Esophagus (tissue), 2 donors: ENCODE results near the gene TMC6. TPM values are rescaled to one million over a fixed set of nuclear protein-coding genes. Genes with fewer than 3 reads are reported as not detected.

ENCODE experiments used
- H3K27ac ChIP-seq, 2 donors: one replicate each; pipeline ENCODE4 v1.5.1; 2013; ENCODE audit warnings: low read depth in 2 of 2, mild to moderate bottlenecking in 2 of 2, inconsistent platforms in 1 of 2, low read length in 1 of 2, moderate library complexity in 1 of 2
- H3K27me3 ChIP-seq, 2 donors: one replicate each; pipeline ENCODE4 v1.6.1; 2013; ENCODE audit warnings: low read length in 2 of 2, control low read depth in 1 of 2, mild to moderate bottlenecking in 1 of 2; ENCODE audit not compliant: insufficient read depth in 2 of 2, control insufficient read depth in 1 of 2
- H3K36me3 ChIP-seq, 2 donors: one replicate each; pipeline ENCODE4 v1.6.1; 2013; ENCODE audit warnings: low read length in 1 of 2; ENCODE audit not compliant: control insufficient read depth in 2 of 2, insufficient read depth in 2 of 2
- H3K4me1 ChIP-seq, 2 donors: one replicate each; pipeline ENCODE4 v1.6.1; 2013; ENCODE audit warnings: low read length in 1 of 2; ENCODE audit not compliant: control insufficient read depth in 2 of 2, insufficient read depth in 2 of 2
- H3K4me3 ChIP-seq, 2 donors: one replicate each; pipeline ENCODE4 v1.5.1; 2013; ENCODE audit warnings: low read length in 2 of 2, mild to moderate bottlenecking in 2 of 2, low read depth in 1 of 2, moderate library complexity in 1 of 2
- H3K9me3 ChIP-seq, 2 donors: one replicate each; pipeline ENCODE4 v1.6.1; 2013; ENCODE audit warnings: mild to moderate bottlenecking in 2 of 2, low read depth in 1 of 2, low read length in 1 of 2, moderate library complexity in 1 of 2; ENCODE audit not compliant: control insufficient read depth in 2 of 2, insufficient read depth in 1 of 2
- WGBS, 2 donors: extraction: QIAGEN DNeasy Blood & Tissue Kit; methylation state at CpG; one replicate each; pipeline ENCODE4 v1.1.7; 2013; 5-methylcytosine and 5-hydroxymethylcytosine counted together
- polyA plus RNA-seq, 2 donors: library from polyadenylated mRNA; stranded (reverse); fragments of 200-250 nt; gene quantifications; one replicate each; pipeline ENCODE4 v1.2.3, GENCODE V29; 2013
- donor health status: healthy with polysubstance abuse.
- donor health status: Bipolar disorder and iron deficiency.

TMC6 gene
- polyA plus RNA-seq, 2 donors, result 24.3 to 37.5 TPM

DNA sequence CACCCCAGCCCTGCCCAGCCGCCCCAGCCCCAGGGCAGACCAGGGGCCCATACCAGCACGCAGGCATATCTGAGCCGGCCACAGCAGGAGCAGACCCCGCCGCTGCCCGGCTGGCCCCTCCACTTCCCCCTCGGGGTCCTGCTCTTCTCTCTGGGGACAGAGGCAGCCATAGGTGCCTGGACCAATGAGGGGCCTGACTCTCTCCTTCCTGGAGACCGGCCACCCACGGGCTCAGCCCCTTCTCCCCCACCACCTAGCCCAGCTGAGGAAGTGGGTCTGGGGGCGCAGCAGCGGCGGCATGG, 3.8 kb downstream of the TMC6 start:
- H3K27ac ChIP-seq, result no peak overlapping the region
- WGBS, 2 donors, result 71 to 76% methylated on average over 11 to 12 of the region's 12 CpGs
- no peaks in the 10 kb centered on the region for H3K9me3 ChIP-seq
- no peak overlapping the region for H3K4me3 ChIP-seq
- peaks cover 0 to 34% of the 10 kb centered on the region in 2 donors for H3K36me3 ChIP-seq
- peaks cover 3 to 27% of the 10 kb centered on the region in 2 donors for H3K4me1 ChIP-seq
- no peaks in the 10 kb centered on the region for H3K27me3 ChIP-seq

DNA sequence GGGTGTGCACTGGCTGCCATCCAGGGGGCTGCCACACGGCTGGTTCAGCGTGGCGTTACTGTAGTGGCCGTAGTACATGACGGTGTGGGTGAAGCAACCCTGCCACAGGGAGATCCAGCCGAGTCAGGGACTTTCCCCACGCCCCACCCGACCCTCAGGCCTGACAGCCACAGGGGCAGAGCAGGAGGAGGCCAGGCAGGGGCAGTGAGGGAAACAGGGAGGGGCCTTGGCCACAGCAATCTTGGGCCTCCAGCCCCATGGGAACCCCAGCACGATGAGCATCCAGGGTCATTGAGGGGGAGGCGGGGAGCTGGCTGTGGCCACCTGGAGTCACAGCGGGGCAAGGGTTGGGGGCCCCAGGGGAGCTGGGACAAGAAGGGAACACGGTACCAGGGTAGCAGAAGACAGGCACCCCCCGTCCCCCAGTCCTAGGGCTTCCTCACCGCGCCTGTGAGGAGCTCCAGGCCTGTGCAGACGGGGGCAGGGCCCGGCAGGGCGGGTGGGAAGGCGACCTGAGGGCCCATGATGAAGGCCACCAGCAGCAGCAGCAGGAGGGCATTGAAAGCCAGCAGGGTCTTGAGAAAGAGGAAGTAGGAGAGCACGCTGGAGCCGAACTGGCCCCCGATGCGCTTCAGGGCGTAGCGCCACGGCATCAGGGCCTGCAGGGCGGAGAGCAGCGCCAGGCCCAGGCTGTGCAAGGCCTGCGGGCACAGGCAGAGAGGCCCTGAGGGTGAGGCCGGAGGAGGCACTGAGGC, 4.3 kb downstream of the TMC6 start:
- H3K36me3 ChIP-seq, result peaks cover 0 to 34% of the 10 kb centered on the region in 2 donors
- no peak overlapping the region for H3K27ac ChIP-seq
- H3K27me3 ChIP-seq, result no peaks in the 10 kb centered on the region
- no peak overlapping the region for H3K4me3 ChIP-seq
- peaks cover 3 to 23% of the 10 kb centered on the region in 2 donors for H3K4me1 ChIP-seq
- 73 to 79% methylated on average over 27 to 30 of the region's 30 CpGs for WGBS, 2 donors
- H3K9me3 ChIP-seq, result no peaks in the 10 kb centered on the region

DNA sequence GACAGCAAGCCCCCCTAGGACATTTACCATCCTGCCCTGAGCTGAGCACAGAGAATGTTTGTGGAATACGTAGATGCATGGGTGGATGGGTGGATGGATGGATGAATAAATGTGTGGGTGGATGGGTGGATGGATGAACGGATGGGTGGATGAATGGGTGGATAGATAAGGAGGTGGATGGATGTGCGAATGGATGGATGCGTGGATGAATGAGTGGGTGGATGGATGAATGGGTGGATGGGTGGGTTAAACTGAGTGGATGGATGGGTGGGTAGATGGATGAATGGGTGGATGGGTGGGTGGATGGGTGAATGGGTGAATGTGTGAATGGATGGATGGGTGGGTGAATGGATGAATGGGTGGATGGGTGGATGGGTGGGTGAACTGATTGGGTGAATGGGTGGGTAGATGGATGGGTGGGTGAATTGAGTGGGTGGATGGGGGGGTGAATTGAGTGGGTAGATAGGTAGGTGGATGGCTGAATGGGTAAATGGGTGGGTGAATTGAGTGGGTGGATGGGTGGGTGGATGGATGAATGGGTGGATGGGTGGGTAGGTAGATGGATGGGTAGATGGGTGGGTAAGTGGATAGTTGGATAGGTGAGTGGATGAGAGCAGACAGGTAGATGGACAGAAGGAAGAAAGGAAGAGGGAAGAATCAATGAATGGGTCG, 5.2 kb downstream of the TMC6 start:
- peaks cover 0 to 34% of the 10 kb centered on the region in 2 donors for H3K36me3 ChIP-seq
- no peak overlapping the region for H3K4me3 ChIP-seq
- H3K9me3 ChIP-seq, result no peaks in the 10 kb centered on the region
- no peak overlapping the region for H3K27ac ChIP-seq
- WGBS, 2 donors, result 97% methylated on average over 5 of the region's 5 CpGs
- no peaks in the 10 kb centered on the region for H3K27me3 ChIP-seq
- peaks cover 3 to 23% of the 10 kb centered on the region in 2 donors for H3K4me1 ChIP-seq

DNA sequence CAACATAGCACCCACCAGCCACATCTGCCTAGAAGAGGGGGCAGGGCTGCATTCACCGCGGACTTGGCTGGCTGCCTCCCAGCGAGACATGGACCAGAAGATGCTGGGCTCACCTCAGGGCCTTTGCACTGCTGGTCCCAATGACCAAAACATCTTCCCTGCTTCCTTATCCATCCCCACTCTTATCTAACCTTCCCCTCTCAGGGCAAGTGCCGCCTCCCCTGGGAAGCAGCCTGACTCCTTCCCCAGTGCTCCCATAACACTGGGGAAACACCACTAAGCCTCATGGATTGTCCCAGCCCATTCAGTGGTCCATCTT, 5.7 kb downstream of the TMC6 start:
- WGBS, 2 donors, result 94 to 98% methylated on average over 4 of the region's 4 CpGs
- no peak overlapping the region for H3K27ac ChIP-seq
- H3K4me1 ChIP-seq, result peaks cover 3 to 23% of the 10 kb centered on the region in 2 donors
- H3K9me3 ChIP-seq, result no peaks in the 10 kb centered on the region
- no peak overlapping the region for H3K4me3 ChIP-seq
- no peaks in the 10 kb centered on the region for H3K27me3 ChIP-seq
- H3K36me3 ChIP-seq, result peaks cover 0 to 34% of the 10 kb centered on the region in 2 donors

DNA sequence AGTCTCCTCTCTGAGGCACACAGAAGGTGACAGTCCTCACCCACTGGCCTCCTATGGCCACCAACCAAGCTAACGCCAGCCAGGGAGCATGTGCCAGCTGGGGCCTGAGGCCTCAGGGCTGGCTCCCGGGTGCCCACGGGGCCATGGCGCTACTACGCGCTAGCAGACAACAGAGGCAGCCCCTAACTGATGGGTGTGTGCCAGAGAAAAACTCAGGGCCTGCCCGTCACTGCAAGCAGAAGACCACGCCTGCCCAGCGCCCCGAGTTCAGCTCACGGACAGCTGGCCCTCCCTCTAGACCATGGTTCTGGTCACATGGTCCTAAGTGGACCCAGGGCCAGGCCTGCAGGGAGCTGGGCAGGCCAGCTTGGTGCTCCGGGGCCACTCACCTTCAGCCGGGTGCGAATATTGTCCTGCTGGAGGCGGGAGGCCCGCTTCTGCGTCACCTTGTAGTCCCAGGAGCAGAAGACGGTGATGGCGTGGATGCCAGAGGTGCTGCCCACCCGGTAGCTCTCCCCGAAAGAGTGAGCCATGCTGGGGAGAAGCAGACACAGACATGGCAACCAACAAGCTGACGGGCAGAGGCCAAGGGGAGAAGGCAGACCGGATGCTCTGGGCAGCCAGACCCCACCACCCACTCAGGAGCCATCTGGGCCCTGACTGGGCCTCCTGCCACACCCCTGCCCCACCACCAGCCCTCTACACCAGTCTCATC, 6.2 kb downstream of the TMC6 start:
- Histone ChIP-seq H3K36me3 (peaks cover 0 to 34% of the 10 kb centered on the region in 2 donors), H3K4me1 (peaks cover 3 to 26% of the 10 kb centered on the region in 2 donors), H3K9me3 (no peaks in the 10 kb centered on the region), H3K27me3 (no peaks in the 10 kb centered on the region), H3K27ac (no peak overlapping the region), H3K4me3 (no peak overlapping the region)
- WGBS, 2 donors, result 77 to 86% methylated on average over 20 to 23 of the region's 23 CpGs

DNA sequence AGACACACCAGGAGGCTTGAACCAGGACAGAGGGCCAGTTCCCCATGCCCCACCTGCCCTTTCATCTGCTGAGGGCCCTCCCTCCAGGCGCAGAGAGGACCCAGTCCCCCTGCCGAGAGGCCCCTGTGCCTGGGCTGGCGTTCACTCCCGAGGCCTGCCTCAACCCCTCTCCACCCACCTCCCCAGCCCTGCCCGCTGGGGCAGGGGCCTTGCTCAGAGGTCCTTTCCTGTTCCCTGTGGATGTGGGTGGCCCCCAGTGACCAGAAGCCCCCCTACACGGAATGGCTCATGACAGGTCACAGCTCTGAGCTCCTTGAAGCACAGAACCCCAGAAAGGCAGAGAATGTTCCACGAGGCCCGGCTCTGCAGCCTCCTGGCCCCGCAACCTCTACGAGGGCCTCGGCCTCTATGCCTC, 6.7 kb downstream of the TMC6 start:
- no peak overlapping the region for H3K27ac ChIP-seq
- 74 to 75% methylated on average over 11 of the region's 11 CpGs for WGBS, 2 donors
- H3K9me3 ChIP-seq, result no peaks in the 10 kb centered on the region
- peaks cover 0 to 34% of the 10 kb centered on the region in 2 donors for H3K36me3 ChIP-seq
- no peaks in the 10 kb centered on the region for H3K27me3 ChIP-seq
- no peak overlapping the region for H3K4me3 ChIP-seq
- peaks cover 2 to 26% of the 10 kb centered on the region in 2 donors for H3K4me1 ChIP-seq

DNA sequence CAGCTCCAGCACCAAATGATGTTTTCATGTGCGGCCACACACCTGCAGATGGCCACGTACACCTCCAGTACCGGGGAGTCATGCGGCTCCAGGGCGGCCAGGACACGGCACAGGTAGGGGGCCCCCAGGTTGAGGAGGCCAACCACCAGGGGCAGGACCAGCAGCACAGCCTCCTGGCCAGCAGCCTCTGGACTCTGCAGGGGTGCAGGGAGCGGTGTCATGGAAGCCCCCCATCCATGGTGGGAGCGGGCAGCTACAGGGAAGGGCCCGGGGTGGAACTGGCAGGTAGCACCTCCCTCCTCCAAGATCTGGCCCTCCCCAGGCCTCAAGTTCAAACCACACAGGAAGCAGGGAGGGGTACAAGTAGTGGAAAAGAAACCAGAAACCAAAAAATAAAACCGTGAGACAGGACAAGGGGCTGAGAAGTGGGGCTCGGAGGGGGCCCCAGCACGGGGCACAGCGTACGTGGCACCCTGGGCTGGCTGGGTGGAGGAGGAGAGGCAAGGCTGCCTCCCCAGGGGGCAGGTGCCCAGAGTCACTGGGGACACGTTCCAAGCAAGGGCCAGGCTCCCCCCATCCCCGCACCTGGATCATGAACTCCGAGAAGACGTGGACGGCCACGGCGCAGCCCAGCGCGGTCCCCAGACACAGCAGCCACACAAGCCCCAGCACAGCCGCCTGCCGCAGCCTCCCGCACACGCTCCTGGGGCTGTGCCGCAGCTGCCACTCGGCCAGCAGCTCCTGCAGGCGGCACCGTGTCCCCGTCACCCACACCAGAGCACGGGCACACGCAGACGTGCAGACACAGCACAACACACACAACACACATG, 7.4 kb downstream of the TMC6 start:
- no peak overlapping the region for H3K27ac ChIP-seq
- H3K36me3 ChIP-seq, result peaks cover 0 to 34% of the 10 kb centered on the region in 2 donors
- H3K27me3 ChIP-seq, result no peaks in the 10 kb centered on the region
- peaks cover 0 to 20% of the 10 kb centered on the region in 2 donors for H3K4me1 ChIP-seq
- no peak overlapping the region for H3K4me3 ChIP-seq
- no peaks in the 10 kb centered on the region for H3K9me3 ChIP-seq
- WGBS, 2 donors, result 74 to 83% methylated on average over 32 to 35 of the region's 35 CpGs

DNA sequence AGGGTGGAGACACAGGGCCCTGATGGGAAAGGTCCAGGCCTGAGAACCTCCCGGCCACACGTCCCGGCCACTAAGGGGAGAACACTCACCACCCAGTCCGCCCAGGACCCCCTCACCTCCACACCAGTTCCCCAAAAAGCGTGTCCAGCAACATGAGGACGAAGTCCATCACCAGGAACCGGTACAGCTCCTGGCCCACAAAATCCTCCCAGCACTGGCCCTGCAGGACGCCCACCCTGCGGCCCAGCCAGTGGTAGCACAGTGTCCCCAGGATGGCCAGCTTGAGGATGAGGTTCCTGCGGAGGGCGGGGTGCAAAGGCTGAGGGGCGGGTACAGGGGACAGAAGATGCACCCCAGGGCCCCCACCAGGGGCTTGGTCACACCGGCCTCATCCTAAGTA, 8.0 kb downstream of the TMC6 start:
- H3K27ac ChIP-seq, result no peak overlapping the region
- H3K9me3 ChIP-seq, result no peaks in the 10 kb centered on the region
- H3K4me3 ChIP-seq, result no peak overlapping the region
- peaks cover 0 to 18% of the 10 kb centered on the region in 2 donors for H3K4me1 ChIP-seq
- no peaks in the 10 kb centered on the region for H3K27me3 ChIP-seq
- H3K36me3 ChIP-seq, result peaks cover 0 to 34% of the 10 kb centered on the region in 2 donors
- WGBS, 2 donors, result 97 to 99% methylated on average over 12 to 13 of the region's 13 CpGs

DNA sequence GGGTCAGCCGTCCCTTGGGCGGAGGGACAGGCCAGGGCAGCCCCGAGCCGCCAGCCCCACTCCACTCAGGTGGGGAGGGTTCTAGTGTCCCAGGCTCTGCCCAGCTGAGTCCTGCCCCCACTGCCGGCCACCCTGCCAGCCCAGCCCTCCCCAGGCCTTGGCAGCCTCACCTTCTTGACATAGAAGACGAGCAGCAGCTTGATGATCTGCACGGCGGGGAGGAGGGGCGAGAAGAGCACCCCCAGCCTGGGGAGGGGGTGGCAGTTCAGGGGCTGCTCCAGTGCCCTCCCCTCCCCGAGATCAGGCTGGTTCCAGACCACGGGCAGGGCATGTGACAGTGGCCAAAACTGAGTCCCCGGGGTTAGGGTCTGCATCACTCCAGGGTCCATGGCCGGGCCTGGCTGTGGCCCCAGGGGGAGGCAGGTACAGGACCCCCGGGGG, 9.7 kb downstream of the TMC6 start:
- Histone ChIP-seq H3K36me3 (peaks cover 0 to 28% of the 10 kb centered on the region in 2 donors), H3K4me1 (peaks cover 0 to 12% of the 10 kb centered on the region in 2 donors), H3K4me3 (no peak overlapping the region), H3K27ac (no peak overlapping the region), H3K9me3 (no peaks in the 10 kb centered on the region), H3K27me3 (no peaks in the 10 kb centered on the region)
- WGBS, 2 donors, result 79 to 84% methylated on average over 14 of the region's 14 CpGs
